K562 (cell line): ENCODE data around the gene DNASE1L1. TPM values are rescaled to one million over a fixed set of nuclear protein-coding genes. Genes with fewer than 3 reads are reported as not detected.

Source experiments
- ADNP ChIP-seq: fragments of 200-800 bp; sonication (Bioruptor generic); IDR thresholded peaks from 2 replicates; pipeline ENCODE4 v1.6.1; 2016; ENCODE audit warnings: missing genetic modification characterization, missing compliant biosample characterization
- ATF7 ChIP-seq: fragments of 450-650 bp; IDR thresholded peaks from 2 replicates; pipeline ENCODE4 v1.7.1; 2014; ENCODE audit warnings: mild to moderate bottlenecking, moderate library complexity
- CBX2 ChIP-seq: fragments of 200-600 bp; sonication (generic); IDR thresholded peaks from one replicate; pipeline ENCODE4 v1.6.1; 2012; ENCODE audit warnings: mild to moderate bottlenecking, low read length, inconsistent platforms; ENCODE audit not compliant: insufficient read depth, poor library complexity, severe bottlenecking
- DIDO1 ChIP-seq: fragments of 450-650 bp; IDR thresholded peaks from 2 replicates; pipeline ENCODE4 v1.6.1; 2016; ENCODE audit warnings: low read depth, missing biosample characterization, missing genetic modification characterization
- EGR1 ChIP-seq: fragments of 450-650 bp; conservative IDR thresholded peaks from 2 replicates; pipeline ENCODE4 v1.6.1; 2017; ENCODE audit warnings: mild to moderate bottlenecking
- ELF1 ChIP-seq: fragments of 200-800 bp; sonication (Bioruptor generic); IDR thresholded peaks from 2 replicates; pipeline ENCODE4 v1.6.1; 2016; ENCODE audit warnings: missing genetic modification characterization, missing compliant biosample characterization
- FOXA1 ChIP-seq: fragments of 450-650 bp; IDR thresholded peaks from 2 replicates; pipeline ENCODE4 v1.6.1; 2016; ENCODE audit warnings: mild to moderate bottlenecking, borderline replicate concordance
- GATAD2B ChIP-seq: fragments of 450-650 bp; IDR thresholded peaks from 2 replicates; pipeline ENCODE4 v1.6.1; 2017; ENCODE audit warnings: mild to moderate bottlenecking, borderline replicate concordance
- MBD2 ChIP-seq: sonication (generic); IDR thresholded peaks from 2 replicates; pipeline ENCODE4 v1.6.1; 2016; ENCODE audit warnings: low read depth, borderline replicate concordance
- NCOA6 ChIP-seq: fragments of 450-650 bp; IDR thresholded peaks from 2 replicates; pipeline ENCODE4 v1.6.1; 2017; ENCODE audit warnings: mild to moderate bottlenecking
- NR2C2 ChIP-seq, 2 experiments: fragments of 200-800 bp in 1 of 2; sonication (Bioruptor generic) in 1 of 2; sonication (generic) in 1 of 2; formaldehyde crosslinking in 1 of 2; IDR thresholded peaks; 2 replicates each; pipeline versions ENCODE4 v1.6.1 to v1.8.0; 2016 to 2022; ENCODE audit warnings: mild to moderate bottlenecking in 1 of 2, missing compliant biosample characterization in 1 of 2, missing genetic modification characterization in 1 of 2, missing genetic modification reagents in 1 of 2
- SIN3A ChIP-seq, 2 experiments: fragments of 150-350 bp in 1 of 2; IDR thresholded peaks; 2 replicates each; pipeline ENCODE4 v1.6.1; 2011 to 2016; ENCODE audit warnings: borderline replicate concordance in 2 of 2, low read depth in 2 of 2, low read length in 2 of 2, mild to moderate bottlenecking in 2 of 2, moderate library complexity in 2 of 2; ENCODE audit not compliant: control insufficient read depth in 1 of 2
- SMC3 ChIP-seq: conservative IDR thresholded peaks from 2 replicates; pipeline ENCODE4 v1.6.1; 2011; ENCODE audit warnings: low read depth, low read length, improper control_type of control experiment; ENCODE audit not compliant: insufficient read depth
- TARDBP ChIP-seq: fragments of 450-650 bp; IDR thresholded peaks from 2 replicates; pipeline ENCODE4 v1.6.1; 2016
- XRCC4 ChIP-seq: IDR thresholded peaks from one replicate; pipeline ENCODE4 v1.6.1; 2011; ENCODE audit not compliant: insufficient read depth, insufficient read length; ENCODE audit errors: extremely low read depth
- ZBTB49 ChIP-seq: sonication (generic); formaldehyde crosslinking; IDR thresholded peaks from 2 replicates; pipeline ENCODE4 v1.8.0; 2022; ENCODE audit warnings: missing genetic modification reagents, mild to moderate bottlenecking, borderline replicate concordance
- ZNF24 ChIP-seq: fragments of 450-650 bp; IDR thresholded peaks from 2 replicates; pipeline ENCODE4 v1.6.1; 2016
- polyA plus RNA-seq, 8 experiments: library from polyadenylated mRNA; depleted of rRNA in 4 of 8; stranded (reverse) in 5 of 8; unstranded in 3 of 8; fragments of >200 nt; fragmentation: Nextera tagmentation in 2 of 8; fragmentation: Illumina TruSeq in 1 of 8; extraction: Ambion mirVana in 2 of 8; extraction: Trizol in 1 of 8; gene quantifications; 2 replicates each; pipeline versions ENCODE4 v1.2.1 to v1.2.3, GENCODE V29; 2011 to 2014; ENCODE audit warnings: inconsistent platforms in 1 of 8, missing spikeins in 1 of 8
- total RNA-seq, 7 experiments: library from RNA; depleted of rRNA in 6 of 7; stranded (reverse); fragments of >200 nt in 6 of 7; fragmentation: Illumina TruSeq in 2 of 7; extraction: Trizol in 2 of 7; gene quantifications; 2 replicates each; pipeline versions ENCODE4 v1.2.1 to v1.2.3, GENCODE V29; 2011 to 2021; ENCODE audit warnings: low replicate concordance in 1 of 7
- TF ChIP-seq, protein P1 (sequence below): fragments of 450-650 bp; IDR thresholded peaks from 2 replicates; pipeline ENCODE4 v1.7.1; 2018; ENCODE audit warnings: mild to moderate bottlenecking, low read depth; ENCODE audit not compliant: partially characterized antibody
- TF ChIP-seq, protein P2 (sequence below), 2 experiments: IDR thresholded peaks; 2 replicates each; pipeline ENCODE4 v1.6.1; 2011; ENCODE audit warnings: borderline replicate concordance in 1 of 2, control low read depth in 1 of 2, low read depth in 1 of 2, low read length in 1 of 2, mild to moderate bottlenecking in 1 of 2, mixed read lengths in 1 of 2, moderate library complexity in 1 of 2; ENCODE audit not compliant: insufficient read depth in 1 of 2, insufficient read length in 1 of 2, poor library complexity in 1 of 2, severe bottlenecking in 1 of 2; ENCODE audit errors: extremely low read depth in 1 of 2

Gene DNASE1L1
- total and polyA plus RNA-seq, 9 of the 15 experiments (the other 6 are each of a cell fraction or from before 2014, with no cell fraction given): 0.73 to 12.6 (median 7.9) TPM

- TF ChIP-seq CBX2: no peak
- TF ChIP-seq, protein P1, sequence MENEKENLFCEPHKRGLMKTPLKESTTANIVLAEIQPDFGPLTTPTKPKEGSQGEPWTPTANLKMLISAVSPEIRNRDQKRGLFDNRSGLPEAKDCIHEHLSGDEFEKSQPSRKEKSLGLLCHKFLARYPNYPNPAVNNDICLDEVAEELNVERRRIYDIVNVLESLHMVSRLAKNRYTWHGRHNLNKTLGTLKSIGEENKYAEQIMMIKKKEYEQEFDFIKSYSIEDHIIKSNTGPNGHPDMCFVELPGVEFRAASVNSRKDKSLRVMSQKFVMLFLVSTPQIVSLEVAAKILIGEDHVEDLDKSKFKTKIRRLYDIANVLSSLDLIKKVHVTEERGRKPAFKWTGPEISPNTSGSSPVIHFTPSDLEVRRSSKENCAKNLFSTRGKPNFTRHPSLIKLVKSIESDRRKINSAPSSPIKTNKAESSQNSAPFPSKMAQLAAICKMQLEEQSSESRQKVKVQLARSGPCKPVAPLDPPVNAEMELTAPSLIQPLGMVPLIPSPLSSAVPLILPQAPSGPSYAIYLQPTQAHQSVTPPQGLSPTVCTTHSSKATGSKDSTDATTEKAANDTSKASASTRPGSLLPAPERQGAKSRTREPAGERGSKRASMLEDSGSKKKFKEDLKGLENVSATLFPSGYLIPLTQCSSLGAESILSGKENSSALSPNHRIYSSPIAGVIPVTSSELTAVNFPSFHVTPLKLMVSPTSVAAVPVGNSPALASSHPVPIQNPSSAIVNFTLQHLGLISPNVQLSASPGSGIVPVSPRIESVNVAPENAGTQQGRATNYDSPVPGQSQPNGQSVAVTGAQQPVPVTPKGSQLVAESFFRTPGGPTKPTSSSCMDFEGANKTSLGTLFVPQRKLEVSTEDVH: no peak
- TF ChIP-seq EGR1: 0 out of 2 replicates have a peak, but pooled peaks have one; percentile 3
- TF ChIP-seq ZNF24: no peak
- TF ChIP-seq ADNP: no peak
- no peak for TF ChIP-seq NR2C2 (CRISPR knock-in tag; IDR thresholded peaks at IDR 0.05)
- peak; percentile 44; the same call in 1 of the 2 replicates for TF ChIP-seq NR2C2 (tag; IDR thresholded peaks at IDR 0.05)
- peak; percentile 96 for TF ChIP-seq ATF7
- no peak for TF ChIP-seq NCOA6
- TF ChIP-seq SMC3: no peak
- TF ChIP-seq XRCC4: no peak
- TF ChIP-seq SIN3A (IDR thresholded peaks at IDR 0.05; ENCODE audit: borderline replicate concordance in 2 of 2, control insufficient read depth in 1 of 2, low read depth in 2 of 2, low read length in 2 of 2): peak in 1 of 2 experiments; percentile 56; a peak in 1 of 4 replicates
- TF ChIP-seq TARDBP: no peak
- TF ChIP-seq ELF1: no peak
- no peak for TF ChIP-seq DIDO1 (tag)
- TF ChIP-seq, protein P2, sequence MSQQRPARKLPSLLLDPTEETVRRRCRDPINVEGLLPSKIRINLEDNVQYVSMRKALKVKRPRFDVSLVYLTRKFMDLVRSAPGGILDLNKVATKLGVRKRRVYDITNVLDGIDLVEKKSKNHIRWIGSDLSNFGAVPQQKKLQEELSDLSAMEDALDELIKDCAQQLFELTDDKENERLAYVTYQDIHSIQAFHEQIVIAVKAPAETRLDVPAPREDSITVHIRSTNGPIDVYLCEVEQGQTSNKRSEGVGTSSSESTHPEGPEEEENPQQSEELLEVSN (IDR thresholded peaks at IDR 0.05; ENCODE audit: borderline replicate concordance in 1 of 2, extremely low read depth in 1 of 2, insufficient read depth in 1 of 2, insufficient read length in 1 of 2, low read depth in 1 of 2, low read length in 1 of 2, poor library complexity in 1 of 2, severe bottlenecking in 1 of 2): peak in 1 of 2 experiments; percentile 24
- 0 out of 2 replicates have a peak, but pooled peaks have one; percentile 54 for TF ChIP-seq GATAD2B
- TF ChIP-seq FOXA1: no peak
- no peak for TF ChIP-seq ZBTB49 (CRISPR knock-in tag)
- TF ChIP-seq MBD2: no peak
These were observed 49.3 kb upstream of the DNASE1L1 start, which contains the start of gene PLXNA3 (continued) for GRCh38 chrX:154458116-154458953.
